Measurements from ENCODE around the gene ARGLU1. TPM values are rescaled to one million over a fixed set of nuclear protein-coding genes. Genes with fewer than 3 reads are reported as not detected.
"Not testable (repeated sequence)": the region's sequence is repeated elsewhere in the genome, so short reads cannot be mapped to it uniquely, and the experiment has no call there.

ARGLU1 gene
- total RNA-seq, 1 donor from 2014 or later, result 122 TPM

DNA sequence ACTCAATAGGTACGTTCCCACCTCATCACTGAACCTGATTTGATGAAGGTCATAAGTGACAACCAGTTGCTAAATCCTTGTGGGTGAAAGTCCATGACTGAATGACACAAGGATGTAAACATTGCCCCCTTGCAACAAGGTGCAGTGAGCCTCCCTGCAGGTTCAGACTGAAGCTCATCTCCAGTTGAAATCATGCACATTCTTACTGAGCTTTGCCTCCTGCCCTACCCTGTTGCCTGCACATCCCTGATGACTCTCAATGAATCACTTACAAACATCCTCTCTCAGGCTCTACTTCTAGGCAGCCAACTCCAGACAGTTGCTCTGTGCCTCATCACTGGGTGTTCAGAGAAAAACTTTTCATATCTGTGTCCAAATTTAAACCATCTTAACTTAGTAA lies 42.5 kb upstream of the ARGLU1 start:
- intact Hi-C loops (cut with DNase I), result no loop called here

DNA sequence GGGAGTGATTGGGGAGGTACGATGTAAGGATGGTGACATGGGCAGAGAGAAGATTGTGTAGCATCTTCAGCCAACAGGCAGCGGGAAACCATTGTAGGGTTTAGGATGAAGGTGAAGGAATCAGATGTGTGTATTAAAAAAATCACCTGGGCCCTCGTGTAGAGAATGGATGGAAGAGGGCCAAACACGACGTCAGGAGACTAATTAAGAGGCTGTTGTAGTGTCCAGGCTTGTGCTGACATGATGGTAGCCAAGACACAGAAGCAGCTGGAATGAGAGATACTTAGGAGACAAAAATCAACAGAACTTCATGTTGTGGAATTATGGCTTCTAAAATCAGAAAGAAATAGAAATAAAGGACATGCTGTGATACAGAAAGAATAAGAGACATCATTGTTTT lies 41.2 kb upstream of the ARGLU1 start:
- H3K4me3 ChIP-seq, result no peak overlapping the region
- ATAC-seq, result no peak
- H3K27me3 ChIP-seq, result no peaks in the 10 kb centered on the region
- no peaks in the 10 kb centered on the region for H3K9me3 ChIP-seq
- H3K27ac ChIP-seq, result no peak overlapping the region
- TF ChIP-seq, protein P1, sequence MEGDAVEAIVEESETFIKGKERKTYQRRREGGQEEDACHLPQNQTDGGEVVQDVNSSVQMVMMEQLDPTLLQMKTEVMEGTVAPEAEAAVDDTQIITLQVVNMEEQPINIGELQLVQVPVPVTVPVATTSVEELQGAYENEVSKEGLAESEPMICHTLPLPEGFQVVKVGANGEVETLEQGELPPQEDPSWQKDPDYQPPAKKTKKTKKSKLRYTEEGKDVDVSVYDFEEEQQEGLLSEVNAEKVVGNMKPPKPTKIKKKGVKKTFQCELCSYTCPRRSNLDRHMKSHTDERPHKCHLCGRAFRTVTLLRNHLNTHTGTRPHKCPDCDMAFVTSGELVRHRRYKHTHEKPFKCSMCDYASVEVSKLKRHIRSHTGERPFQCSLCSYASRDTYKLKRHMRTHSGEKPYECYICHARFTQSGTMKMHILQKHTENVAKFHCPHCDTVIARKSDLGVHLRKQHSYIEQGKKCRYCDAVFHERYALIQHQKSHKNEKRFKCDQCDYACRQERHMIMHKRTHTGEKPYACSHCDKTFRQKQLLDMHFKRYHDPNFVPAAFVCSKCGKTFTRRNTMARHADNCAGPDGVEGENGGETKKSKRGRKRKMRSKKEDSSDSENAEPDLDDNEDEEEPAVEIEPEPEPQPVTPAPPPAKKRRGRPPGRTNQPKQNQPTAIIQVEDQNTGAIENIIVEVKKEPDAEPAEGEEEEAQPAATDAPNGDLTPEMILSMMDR (IDR thresholded peaks at IDR 0.05), result no peak
- H3K36me3 ChIP-seq, result no peaks in the 10 kb centered on the region
- intact Hi-C loops (cut with DNase I), result no loop called here
- peaks cover 3% of the 10 kb centered on the region for H3K4me1 ChIP-seq
- DNase-seq, result no peak

More for the DNA sequence above, 42.5 kb upstream of the ARGLU1 start:
- Histone ChIP-seq H3K27me3 (no peaks in the 10 kb centered on the region), H3K9me3 (no peaks in the 10 kb centered on the region), H3K4me1 (peaks cover 3% of the 10 kb centered on the region), H3K4me3 (no peak overlapping the region), H3K36me3 (no peaks in the 10 kb centered on the region), H3K27ac (no peak overlapping the region)
- ATAC-seq (no peak), DNase-seq (no peak)
- TF ChIP-seq, protein P1 (IDR thresholded peaks at IDR 0.05), result no peak

DNA sequence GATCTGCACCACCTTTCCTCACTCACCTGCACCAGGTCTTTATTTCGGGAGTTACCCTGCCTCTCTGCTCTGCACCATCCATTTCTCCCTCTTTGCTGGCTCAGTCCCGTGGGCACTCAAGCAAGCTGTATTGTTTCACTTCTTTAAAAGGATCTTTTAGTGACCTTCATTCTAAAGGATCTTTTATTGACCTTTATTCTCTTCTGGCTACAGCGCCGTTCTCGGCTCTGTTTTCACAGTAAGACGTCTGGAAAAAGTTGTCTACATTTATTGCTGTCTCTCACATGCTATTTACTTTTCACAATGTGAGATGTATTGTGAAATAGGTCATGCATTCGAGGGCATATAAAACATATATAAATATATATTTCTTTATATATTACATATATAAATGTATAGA lies 35.6 kb upstream of the ARGLU1 start:
- peaks cover 6% of the 10 kb centered on the region for H3K4me1 ChIP-seq
- H3K36me3 ChIP-seq, result no peaks in the 10 kb centered on the region
- TF ChIP-seq, protein P1 (IDR thresholded peaks at IDR 0.05), result no peak
- intact Hi-C loops (cut with DNase I), result no loop called here
- no peaks in the 10 kb centered on the region for H3K27me3 ChIP-seq
- H3K4me3 ChIP-seq, result no peak overlapping the region
- H3K9me3 ChIP-seq, result no peaks in the 10 kb centered on the region
- H3K27ac ChIP-seq, result no peak overlapping the region
- ATAC-seq, result no peak
- no peak for DNase-seq

GRCh38 chr13:106602178-106602577 lies 34.2 kb upstream of the ARGLU1 start:
- TF ChIP-seq, protein P1 (IDR thresholded peaks at IDR 0.05), result no peak
- intact Hi-C loops (cut with DNase I), result no loop called here
- Histone ChIP-seq H3K9me3 (no peaks in the 10 kb centered on the region), H3K4me3 (no peak overlapping the region), H3K27me3 (no peaks in the 10 kb centered on the region), H3K27ac (no peak overlapping the region), H3K36me3 (no peaks in the 10 kb centered on the region), H3K4me1 (peaks cover 11% of the 10 kb centered on the region)
- ATAC-seq (peak; percentile 84), DNase-seq (no peak)

DNA sequence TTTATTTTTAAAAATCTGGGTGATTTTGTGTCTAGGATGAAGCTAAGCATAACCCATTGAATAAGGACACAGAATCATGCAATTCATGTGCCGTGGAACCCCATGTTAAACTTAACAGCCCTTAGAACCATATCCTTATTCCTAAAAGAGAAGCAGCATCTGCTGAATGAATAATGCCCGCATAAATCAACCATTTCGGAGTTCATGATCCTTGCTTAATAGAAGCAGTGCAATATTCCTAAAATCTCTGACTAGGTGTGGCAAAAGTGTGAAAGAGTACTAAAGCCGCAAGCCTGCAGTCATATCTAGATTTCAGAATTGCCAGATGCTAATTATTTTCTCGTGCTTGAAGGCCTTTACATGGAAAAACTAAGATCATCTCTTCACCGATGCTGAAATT lies 33.6 kb upstream of the ARGLU1 start:
- TF ChIP-seq, protein P1 (IDR thresholded peaks at IDR 0.05), result no peak
- Histone ChIP-seq H3K27me3 (no peaks in the 10 kb centered on the region), H3K4me1 (peaks cover 11% of the 10 kb centered on the region), H3K9me3 (no peaks in the 10 kb centered on the region), H3K4me3 (no peak overlapping the region), H3K36me3 (no peaks in the 10 kb centered on the region), H3K27ac (no peak overlapping the region)
- no peak for ATAC-seq
- intact Hi-C loops (cut with DNase I), result no loop called here
- DNase-seq, result no peak

- H3K36me3 ChIP-seq; ATAC-seq; DNase-seq; H3K27ac ChIP-seq; intact Hi-C loops (cut with DNase I); H3K27me3 ChIP-seq; H3K4me3 ChIP-seq; H3K9me3 ChIP-seq: not testable (repeated sequence)
- H3K4me1 ChIP-seq, result peaks cover 11% of the 10 kb centered on the region
These were observed 32.8 kb upstream of the ARGLU1 start for GRCh38 chr13:106600798-106601135.

Data from upper lobe of right lung (tissue), 1 donor.